NCI-H1417 treated with DMSO at 0.1 percent for 48 hours (cell line): ENCODE measurements around the gene ANAPC2.

Experiments
- DNase-seq: peaks from one replicate; lab custom pipeline; 2025; lab: John Stamatoyannopoulos, UW

ANAPC2 gene

DNA sequence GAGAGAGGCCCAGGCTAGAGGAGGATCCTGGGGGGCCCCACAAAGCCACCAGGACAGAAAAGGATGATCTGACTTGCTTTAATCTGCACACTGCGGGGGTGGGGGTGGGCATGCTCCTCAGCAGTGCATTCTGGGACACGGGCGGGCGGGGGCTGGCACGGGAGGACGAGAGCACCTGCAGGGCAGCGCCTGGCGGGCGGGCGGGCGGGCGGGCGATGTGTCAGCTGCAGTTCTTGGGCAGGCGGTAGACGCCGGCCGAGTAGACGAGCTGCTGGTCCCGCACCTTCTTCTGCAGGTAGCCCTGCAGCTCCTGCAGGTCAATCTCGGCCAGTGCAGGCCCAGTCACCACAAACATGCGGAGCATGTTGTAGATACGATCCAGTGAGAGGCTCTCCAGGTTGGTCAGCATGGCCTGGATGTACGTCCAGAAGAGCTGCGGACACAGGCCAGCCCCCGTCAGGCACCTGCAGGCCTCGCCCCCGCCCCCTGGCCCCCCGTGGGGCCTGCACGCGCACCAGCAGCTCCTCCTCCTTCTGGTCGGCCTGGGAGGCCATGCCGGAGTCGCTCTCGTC is 13.6 kb downstream of the ANAPC2 start:
- DNase-seq = no peak

DNA sequence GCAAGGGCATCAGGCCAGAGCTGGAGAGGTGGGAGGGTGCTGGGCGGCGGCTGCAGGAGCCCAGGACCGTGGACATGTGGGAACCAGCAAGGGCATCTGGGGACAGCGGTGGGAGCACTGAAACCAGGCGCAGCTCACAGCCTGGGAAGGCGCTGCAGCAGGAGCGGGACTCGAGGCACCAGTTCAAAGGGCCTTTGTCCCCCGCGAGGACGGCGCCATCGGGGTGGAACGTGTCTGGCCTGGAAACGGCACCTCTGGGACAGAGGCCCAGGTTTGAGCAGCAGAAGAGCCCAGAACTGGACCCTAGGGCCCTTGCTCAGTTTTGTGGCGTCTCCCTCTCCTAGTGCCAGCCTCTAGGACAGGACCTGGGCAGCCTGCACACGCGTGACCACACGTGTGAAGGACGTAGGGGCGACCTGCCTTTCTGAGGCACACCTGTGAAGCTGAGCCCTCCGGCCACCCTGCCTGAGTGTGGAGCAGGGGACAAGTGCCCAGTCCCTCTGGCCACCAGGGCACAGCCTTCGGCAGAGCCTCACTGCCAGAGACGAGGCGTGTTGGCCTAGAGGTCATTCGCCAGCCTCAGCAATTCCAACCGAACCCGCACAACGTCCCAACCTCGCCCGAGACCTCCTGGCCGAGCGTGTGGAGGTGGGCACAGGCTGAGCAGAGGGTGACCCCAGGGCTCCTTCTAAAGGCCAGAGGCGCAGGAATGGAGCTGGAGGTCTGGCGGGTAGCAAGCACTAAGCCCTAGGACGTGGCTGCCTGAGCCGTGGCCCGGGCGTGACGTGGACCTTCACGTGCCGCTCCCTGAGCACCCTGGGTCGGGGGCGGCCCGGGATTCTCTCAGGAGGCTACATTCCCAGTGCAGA is 14.3 kb downstream of the ANAPC2 start:
- DNase-seq = no peak

DNA sequence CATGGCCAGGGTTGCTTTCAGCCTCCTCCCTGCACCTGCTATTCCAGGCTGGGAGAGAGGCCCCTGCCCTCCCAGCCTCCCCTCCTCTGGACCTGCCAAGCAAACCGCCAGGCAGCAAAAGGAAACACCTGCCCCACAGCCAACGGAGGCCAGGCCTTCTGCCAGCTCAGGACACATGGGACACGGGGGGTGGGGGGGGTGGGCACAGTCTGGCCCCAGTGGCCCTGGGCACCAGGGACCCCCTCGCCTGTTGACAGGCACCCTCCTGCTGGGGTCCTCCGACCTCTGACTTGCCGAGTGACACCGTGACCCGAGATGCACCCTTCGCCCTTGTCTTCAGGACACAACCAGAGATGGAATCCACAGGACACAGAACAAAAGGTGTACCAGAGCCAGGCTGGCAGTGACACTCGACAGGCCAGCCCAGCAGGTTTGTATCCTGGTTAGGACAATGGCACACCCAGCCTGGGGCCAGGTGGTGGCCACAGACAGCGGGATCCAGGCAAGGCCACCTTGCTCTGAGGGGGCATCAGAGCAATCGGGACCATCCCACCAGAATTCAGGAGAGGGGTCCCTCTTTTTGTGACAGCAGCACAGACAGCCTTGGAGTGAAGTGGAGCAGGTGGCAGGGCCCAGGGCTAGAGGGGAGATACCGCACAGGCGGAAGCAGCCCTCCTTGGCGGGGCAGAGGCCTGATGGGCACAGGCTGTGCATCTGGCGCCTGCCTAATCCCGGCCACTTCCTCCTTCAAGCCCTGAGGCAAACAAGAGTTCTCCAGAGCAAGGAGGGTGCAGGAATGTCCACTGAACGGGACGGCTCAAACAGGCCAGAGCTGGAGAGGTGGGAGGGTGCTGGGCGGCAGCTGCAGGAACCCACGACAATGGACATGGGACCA is 15.2 kb downstream of the ANAPC2 start:
- DNase-seq = no peak

DNA sequence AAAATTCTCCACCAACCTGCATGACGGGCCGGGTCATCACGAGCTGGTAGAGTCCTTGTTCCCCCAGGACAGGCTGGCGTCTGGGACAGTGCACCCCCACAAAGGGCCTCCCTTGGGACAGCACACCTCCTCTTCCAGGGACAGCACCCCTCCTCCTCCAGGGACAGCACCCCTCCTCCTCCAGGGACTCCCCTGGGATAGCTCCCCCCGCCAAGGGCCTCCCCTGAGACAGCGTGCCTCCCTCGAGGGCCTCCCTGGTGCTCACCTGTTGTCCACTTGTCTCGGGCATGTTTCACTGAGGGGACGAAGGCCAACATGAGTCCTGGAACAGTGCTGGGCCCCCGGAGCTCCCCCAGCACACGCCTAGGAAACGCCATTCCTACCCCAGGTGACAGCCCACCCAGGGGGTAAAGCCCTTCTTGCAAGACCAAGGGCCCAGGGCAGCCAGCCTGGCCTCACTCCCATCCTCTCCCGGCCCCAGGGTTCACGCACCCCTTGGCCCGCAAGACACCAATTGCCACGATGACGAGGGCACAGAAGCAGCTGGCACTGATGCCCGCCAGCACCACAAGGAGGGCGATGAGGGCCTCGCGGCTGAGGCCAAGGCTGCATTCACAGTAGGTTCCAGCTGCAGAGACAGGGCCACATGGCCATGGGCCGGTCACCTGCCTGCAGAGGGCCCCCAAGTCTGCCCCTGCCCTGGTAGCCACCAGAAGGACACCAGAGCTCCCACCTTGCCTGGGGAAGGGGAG is 17.0 kb downstream of the ANAPC2 start:
- DNase-seq = no peak

DNA sequence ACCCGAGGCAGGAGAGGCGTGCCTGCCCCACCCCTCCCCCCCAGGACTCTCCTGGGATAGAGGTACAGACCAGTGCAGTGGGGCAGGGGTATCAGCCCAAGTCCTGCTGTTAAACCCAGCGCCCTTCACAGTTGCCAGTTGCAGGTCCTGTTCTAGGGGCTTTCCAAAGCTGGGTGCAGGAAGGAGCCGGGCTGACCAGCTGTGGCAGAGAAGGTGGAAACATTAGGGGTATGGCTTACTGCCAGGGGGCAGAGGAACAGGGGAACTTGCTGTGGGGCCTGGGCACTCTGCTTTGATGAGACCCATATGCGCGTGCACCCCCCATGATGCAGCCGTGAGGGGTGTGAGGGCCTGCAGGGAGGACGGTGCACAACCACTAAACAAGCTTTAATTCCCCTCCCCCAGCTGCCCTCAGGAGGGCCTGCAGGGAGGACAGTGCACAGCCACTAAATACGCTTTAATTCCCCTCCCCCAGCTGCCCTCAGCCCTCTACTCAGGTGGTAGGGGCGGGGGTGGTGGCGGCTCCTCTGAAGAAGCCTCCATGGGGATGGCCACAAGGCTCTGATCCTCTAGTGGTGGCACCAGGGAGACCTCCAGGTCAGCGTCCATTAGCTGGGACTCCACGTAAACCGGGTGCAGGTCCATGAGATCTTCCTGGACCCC is 17.7 kb downstream of the ANAPC2 start:
- DNase-seq = no peak

DNA sequence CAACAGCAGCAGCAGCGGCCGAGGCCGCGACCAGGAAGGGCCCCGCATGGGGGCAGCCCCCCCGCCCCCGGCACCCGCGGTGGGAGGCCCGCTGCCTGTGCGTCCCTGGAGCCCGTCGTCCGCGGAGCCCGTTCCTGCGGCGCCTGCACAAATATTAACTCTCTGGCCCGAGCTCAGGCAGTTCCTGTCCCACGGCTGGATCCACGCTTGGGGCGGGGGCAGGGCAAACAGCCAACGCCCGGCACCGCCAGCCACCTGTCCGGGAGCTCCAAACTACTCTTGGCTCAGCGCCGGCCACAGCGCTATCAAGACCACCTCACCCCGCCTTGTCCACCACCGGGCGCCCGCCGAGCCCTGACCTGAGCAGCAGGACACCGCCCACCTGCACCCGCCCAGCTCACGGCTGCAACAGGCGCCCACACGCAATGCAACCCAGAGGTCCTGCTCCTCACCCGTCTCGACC is 18.4 kb downstream of the ANAPC2 start, which contains the start of gene LRRC26:
LRRC26 (minus strand) TSS at position 156 of the 463 bp plus-strand sequence; CDS start at position 48, 108 bp downstream.
- no peak for DNase-seq

DNA sequence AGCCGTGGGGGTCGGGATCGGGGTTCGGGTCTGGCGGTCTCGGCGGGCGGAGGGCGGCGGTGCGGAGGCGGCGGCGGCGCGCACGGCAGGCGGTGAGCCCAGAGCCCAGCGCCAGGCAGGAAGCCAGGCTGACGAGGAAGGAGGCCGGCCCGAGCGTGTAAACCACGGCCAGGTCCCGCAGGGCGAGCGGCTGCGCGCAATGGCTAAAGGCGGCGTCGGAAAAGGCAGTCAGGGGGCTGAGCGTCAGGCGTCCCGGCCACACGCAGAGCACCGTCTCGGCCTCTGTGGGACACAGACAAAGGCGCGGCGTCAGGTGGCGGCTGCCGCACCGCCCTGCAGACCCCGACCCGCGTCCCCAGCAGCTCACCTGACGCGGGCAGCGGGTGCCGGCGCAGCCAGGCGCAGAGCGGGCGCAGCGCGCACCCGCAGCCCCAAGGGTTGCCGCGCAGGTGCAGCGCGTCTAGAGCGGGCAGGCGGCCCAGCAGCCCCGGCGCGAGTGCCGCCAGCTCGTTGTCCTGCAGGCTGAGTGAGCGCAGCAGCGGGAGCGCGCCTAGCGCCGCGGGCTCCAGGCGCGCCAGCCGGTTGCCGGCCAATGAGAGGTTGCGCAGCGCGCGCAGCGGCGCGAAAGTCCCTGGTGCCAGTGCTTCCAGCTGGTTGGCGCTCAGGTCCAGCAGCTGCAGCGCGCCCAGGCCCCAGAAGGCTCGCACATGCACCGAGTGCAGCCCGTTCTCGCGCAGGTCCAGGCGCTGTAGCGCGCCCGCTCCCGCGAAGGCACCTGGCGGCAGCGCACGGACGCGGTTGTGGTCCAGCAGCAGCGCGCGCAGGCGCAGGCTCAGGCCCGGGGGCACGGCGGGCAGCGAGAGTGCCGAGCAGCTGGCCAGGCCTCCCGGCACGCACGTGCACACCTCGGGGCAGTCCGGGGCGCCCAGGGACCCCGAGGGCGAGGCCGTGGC is 19.2 kb downstream of the ANAPC2 start:
- DNase-seq = peak; percentile 60

DNA sequence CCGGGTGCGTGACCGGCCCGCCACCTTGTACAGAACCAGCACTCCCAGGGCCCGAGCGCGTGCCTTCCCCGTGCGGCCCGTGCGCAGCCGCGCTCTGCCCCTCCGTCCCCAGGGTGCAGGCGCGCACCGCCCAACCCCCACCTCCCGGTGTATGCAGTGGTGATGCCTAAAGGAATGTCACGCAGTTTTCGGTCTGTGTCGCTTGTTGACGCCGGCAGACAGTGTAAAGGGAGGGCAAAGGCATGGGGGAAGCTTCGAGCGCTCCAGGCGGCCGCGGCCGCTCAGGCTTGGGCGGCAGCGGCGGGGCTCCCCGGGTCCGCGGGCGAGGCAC is 19.8 kb downstream of the ANAPC2 start:
- DNase-seq = no peak

DNA sequence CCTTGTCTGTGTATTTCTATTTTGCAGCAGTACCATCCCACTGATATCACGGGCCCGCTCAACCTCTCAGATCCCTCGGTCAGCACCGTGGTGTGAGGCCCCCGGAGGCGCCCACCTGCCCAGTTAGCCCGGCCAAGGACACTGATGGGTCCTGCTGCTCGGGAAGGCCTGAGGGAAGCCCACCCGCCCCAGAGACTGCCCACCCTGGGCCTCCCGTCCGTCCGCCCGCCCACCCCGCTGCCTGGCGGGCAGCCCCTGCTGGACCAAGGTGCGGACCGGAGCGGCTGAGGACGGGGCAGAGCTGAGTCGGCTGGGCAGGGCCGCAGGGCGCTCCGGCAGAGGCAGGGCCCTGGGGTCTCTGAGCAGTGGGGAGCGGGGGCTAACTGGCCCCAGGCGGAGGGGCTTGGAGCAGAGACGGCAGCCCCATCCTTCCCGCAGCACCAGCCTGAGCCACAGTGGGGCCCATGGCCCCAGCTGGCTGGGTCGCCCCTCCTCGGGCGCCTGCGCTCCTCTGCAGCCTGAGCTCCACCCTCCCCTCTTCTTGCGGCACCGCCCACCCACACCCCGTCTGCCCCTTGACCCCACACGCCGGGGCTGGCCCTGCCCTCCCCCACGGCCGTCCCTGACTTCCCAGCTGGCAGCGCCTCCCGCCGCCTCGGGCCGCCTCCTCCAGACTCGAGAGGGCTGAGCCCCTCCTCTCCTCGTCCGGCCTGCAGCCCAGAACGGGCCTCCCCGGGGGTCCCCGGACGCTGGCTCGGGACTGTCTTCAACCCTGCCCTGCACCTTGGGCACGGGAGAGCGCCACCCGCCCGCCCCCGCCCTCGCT is 20.4 kb downstream of the ANAPC2 start:
- no peak for DNase-seq

DNA sequence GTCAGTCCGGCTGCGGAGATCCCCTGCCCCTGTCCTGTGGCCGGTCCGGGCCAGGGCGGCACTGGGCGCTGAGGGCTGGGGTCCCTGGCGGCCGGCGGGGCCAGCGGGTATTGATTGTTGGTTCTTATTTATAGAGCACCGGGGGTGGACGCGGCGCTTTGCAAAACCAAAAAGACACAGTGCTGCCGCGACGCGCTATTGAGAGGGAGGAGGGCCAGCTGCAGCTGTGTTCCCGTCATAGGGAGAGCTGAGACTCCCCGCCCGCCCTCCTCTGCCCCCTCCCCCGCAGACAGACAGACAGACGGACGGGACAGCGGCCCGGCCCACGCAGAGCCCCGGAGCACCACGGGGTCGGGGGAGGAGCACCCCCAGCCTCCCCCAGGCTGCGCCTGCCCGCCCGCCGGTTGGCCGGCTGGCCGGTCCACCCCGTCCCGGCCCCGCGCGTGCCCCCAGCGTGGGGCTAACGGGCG is 21.0 kb downstream of the ANAPC2 start:
- DNase-seq = no peak

DNA sequence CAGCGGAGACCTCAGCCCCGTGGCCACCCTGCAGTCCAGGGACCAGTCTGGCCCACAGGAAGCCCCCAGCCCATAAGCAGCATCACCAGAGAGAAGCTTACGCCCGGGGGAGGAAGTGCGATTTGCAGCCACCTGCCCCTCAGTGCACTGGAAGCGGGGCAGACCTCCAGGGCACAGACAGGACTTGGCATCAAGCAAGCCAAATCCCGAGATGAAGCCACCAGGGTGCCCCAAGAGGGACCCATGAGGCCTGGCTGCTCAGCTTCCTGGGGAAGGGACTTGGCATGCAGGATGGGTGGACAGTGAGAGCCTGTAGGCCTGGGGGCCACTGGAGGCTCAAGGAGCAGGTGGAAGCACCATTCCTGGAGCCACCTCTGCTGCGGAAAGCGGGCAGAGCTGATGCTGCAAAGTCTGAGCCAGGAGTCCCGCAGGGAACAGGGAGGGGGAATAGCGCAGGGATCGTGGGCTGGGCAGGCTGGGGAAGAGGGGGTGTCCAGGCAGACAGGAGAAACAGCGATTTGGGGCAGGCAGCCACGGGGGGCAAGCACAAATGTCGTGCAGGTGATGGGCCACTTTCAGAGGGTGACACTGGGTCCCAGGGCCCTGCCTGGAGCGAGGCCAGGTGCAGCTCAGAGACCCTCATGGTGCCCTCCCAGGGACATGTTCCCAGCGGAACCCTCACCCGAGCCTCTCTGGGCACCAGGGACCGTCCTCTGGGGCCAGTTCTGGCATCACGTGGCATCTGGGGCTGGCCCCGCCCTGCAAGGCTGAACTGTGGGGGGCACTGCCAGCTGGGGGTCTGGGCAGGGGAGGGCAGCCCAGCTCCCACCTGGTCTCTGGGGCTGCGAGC is 21.8 kb downstream of the ANAPC2 start:
- DNase-seq = no peak

DNA sequence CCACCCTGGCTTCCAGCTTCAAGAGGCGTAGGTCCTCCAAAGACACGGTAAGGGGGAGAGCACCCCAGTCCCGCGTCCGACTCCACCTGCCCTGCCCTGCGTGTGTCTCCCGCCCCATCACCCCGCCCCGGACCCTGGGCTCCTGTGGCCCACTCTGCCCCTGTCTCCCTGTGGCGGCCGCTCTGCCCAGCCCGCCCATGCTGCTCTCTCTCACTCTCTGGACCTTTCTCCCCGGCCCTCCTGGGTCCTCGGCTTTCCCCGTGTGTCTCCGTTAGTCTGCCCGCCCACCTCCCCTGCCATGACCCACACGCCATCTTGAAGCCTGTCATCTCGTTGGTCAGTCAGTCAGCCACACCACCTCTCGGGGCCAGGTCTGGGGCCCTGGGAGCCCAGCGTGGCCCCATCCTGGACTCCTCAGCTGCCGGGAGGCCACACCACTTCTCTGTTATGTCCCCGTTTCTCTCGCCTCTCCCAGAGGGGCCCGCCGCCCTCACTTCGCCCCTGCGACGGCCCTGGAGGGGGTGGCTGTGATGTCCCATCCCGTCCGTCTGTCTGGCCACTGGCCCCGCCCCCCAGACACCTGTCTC is 23.0 kb downstream of the ANAPC2 start:
- DNase-seq = no peak

DNA sequence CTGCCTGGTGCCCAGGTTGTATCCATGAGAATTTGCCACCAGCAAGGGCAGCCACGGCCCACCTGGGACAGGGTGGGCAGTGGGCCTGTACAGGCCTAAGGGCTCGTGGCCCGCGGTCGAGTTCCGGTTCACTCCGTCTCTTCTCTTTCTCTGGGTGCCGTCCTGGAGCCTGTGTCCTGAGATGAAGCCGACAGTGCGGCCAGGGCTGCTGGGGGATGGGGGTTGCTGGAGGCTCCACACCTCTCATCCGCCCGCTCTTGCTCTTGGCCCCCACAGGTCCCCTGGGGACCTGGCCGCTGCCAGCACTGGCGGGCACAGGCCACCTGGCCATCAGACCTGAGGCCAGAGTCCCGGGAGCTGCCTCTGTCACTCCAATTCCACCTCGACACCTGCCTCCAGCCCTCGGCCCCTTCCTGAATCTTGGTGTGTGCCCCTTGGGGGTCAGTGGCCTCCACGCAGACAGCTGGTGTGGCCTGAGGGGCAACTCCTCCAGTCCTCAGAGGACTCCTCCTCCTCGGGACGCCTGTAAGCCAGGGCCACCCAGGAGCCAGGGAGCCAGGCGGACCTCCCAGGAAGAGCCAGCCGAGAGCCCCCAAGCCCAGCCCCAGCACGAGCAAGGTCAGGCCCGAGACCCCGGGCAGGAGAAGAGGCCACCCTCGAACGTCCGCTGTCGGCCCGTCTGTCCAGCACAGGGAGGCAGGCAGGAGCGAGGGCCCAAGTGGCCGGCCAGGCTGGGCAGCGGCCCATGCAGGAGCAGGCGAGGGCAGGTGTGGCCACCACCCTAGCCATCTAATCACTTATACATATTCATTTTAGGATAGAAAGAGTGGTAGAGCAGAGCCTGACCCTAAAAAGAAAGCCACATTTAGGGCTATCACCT is 23.8 kb downstream of the ANAPC2 start:
- DNase-seq = no peak

DNA sequence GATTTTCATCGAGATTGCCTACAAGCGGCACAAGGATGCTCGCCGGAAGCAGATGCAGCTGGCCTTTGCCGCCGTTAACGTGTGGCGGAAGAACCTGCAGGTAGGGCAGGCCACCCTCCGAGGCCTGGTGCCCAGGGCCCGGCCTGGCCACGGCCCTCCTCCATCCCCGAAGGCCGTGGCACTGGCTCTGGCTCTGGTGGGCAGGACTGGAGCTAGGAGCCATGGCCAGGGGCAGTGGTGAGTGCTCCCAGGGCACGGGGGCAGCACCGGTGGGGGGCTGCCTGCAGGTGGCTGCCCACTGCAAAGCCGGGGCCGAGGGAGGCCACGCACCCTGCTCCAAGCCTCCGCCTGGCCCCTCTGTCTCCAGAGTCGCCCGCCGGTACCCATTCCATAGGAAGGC is 24.6 kb downstream of the ANAPC2 start:
- DNase-seq = no peak

DNA sequence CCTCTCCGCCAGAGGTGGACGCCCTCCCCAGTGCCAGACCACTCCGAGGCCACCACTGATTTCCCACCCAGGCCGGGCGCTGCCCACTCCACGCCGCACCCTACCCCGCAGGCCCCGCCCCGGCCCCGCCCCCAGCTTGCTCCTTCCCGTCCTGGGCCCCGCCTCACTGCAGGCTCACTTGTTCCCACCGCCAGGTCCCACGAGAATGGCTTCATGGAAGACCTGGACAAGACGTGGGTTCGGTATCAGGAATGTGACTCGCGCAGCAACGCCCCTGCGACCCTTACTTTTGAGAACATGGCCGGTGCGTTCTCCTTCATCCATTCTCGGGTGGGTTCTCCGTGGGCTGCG is 25.0 kb downstream of the ANAPC2 start:
- no peak for DNase-seq

DNA sequence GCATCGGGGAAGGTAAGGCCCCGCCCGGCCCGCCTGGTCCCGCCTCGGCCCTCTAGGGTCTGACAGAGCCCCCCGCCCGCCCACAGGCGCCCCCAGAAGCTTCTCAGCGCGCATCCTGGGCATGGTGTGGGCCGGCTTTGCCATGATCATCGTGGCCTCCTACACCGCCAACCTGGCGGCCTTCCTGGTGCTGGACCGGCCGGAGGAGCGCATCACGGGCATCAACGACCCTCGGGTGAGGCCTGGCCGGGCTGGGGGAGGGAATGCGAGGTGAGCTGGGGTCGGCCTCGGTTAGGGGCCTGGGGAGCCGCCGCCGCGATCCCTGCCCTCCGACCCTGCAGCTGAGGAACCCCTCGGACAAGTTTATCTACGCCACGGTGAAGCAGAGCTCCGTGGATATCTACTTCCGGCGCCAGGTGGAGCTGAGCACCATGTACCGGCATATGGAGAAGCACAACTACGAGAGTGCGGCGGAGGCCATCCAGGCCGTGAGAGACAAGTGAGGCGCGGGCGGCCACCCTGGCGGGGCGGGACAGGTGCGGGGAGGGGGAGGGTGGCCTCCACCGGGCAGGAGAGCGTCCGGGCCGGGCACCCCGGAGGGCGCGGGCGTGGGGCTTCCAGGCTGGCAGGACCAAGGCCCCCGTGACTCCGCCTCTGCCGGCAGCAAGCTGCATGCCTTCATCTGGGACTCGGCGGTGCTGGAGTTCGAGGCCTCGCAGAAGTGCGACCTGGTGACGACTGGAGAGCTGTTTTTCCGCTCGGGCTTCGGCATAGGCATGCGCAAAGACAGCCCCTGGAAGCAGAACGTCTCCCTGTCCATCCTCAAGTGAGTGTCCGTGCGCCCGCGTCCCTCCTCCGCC is 25.6 kb downstream of the ANAPC2 start:
- no peak for DNase-seq
